Measurements from ENCODE around the gene GPAM. TPM values are rescaled to one million over a fixed set of nuclear protein-coding genes. Genes with fewer than 3 reads are reported as not detected.
A peak's percentile ranks its signal among the peaks of the same experiment; 100 is the strongest.

Gene GPAM
- polyA plus RNA-seq, 1 donor: 18.1 TPM

DNA sequence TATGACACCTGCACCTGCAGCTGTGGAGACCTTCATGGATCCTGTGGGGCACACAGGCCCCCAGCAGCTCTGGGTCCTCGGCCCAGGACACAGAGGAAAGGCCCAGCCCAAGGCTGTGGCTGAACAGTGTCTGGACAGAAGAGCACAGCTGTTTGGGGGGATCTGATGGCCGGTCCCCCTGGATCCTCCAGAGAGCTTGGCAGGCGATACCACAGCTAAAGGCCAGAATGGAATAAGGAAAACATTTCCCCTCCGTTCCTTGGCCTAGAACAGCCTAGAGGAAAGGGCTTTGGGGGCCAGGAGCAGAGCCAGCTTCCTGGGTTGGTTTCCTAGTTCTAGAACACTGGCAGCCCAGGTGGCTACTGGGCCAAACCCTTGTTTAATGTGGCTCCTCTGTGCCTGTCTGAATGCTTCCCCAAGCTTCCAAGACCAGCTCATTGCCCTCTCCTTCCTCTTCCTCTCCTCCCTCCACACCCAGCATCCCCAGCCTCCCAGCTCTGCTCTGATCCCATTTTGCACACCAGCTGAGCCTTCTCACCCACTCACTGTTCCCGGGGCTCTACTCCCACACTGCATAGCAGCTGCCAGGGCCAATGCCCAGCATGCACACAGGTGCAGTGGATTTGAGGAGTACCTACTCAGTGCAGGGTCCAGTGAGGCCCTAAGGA, 46.9 kb downstream of the GPAM start:
- no peaks in the 10 kb centered on the region for H3K9me3 ChIP-seq (ENCODE audit: control insufficient read depth, low read depth, low read length)
- no peak overlapping the region for H3K4me3 ChIP-seq (ENCODE audit: low read length)
- H3K27me3 ChIP-seq (ENCODE audit: control insufficient read depth, insufficient read depth, low read length): no peaks in the 10 kb centered on the region
- peaks cover 2% of the 10 kb centered on the region for H3K4me1 ChIP-seq (ENCODE audit: control insufficient read depth, insufficient read depth, low read length)
- whole genome bisulfite sequencing (ENCODE audit: insufficient coverage, low lambda C conversion rate): no CpG with 5 or more reads among the region's 5 CpGs
- H3K36me3 ChIP-seq (ENCODE audit: control insufficient read depth, insufficient read depth, low read length): no peaks in the 10 kb centered on the region
- no peak for DNase-seq
- no peak overlapping the region for H3K27ac ChIP-seq (ENCODE audit: low read length)

DNA sequence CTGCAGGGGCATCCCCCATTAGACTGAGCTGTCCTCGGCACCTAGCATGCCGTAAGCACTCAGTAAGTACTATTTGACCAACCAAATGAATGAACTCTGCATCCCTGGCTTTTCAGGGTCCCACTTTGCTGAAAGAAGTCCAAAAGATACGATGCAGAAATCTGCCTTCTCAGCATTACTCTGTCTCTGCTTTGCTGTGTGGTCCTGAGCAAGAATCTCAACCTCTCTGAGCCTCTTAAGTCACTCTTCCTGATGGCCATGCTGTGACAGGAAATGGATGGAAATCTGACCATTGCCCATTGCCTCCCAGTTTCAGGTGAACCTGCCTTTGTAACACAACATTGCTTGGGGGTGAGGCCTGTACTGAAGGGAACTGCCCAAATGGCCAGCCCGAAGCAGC, 48.0 kb downstream of the GPAM start:
- Histone ChIP-seq H3K27ac (ENCODE audit: low read length) (no peak overlapping the region), H3K4me1 (ENCODE audit: control insufficient read depth, insufficient read depth, low read length) (peaks cover 2% of the 10 kb centered on the region), H3K9me3 (ENCODE audit: control insufficient read depth, low read depth, low read length) (no peaks in the 10 kb centered on the region), H3K27me3 (ENCODE audit: control insufficient read depth, insufficient read depth, low read length) (no peaks in the 10 kb centered on the region), H3K36me3 (ENCODE audit: control insufficient read depth, insufficient read depth, low read length) (no peaks in the 10 kb centered on the region), H3K4me3 (ENCODE audit: low read length) (no peak overlapping the region)
- no peak for DNase-seq
- no CpG with 5 or more reads among the region's 4 CpGs for WGBS (ENCODE audit: insufficient coverage, low lambda C conversion rate)

- no CpG with 5 or more reads among the region's 4 CpGs for WGBS (ENCODE audit: insufficient coverage, low lambda C conversion rate)
- Histone ChIP-seq H3K27ac (ENCODE audit: low read length) (no peak overlapping the region), H3K4me3 (ENCODE audit: low read length) (no peak overlapping the region), H3K36me3 (ENCODE audit: control insufficient read depth, insufficient read depth, low read length) (no peaks in the 10 kb centered on the region), H3K27me3 (ENCODE audit: control insufficient read depth, insufficient read depth, low read length) (no peaks in the 10 kb centered on the region), H3K4me1 (ENCODE audit: control insufficient read depth, insufficient read depth, low read length) (peaks cover 2% of the 10 kb centered on the region), H3K9me3 (ENCODE audit: control insufficient read depth, low read depth, low read length) (no peaks in the 10 kb centered on the region)
- no peak for DNase-seq
These were observed 51.1 kb downstream of the GPAM start for GRCh38 chr10:112132435-112132834.

DNA sequence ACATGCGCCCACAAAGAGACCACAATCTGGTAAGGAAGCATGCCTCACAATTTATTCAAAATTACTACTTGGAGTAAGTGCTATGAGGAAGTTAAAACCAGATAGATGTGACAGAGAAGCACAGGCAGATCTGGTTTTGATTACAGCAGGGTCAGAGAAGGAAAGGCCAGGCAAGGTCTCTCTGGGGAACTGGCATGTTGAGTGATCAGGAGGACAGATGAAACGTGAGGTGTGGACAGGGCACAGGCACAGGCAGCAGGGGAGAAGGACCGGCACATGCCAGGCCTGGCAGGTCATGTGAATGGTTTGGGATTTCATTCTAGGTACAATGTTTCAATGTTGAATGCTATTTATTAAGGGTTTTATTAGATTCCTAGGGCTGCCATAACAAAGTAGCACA, 51.6 kb downstream of the GPAM start:
- WGBS (ENCODE audit: insufficient coverage, low lambda C conversion rate): 88% methylated on average over 1 of the region's 3 CpGs
- H3K9me3 ChIP-seq (ENCODE audit: control insufficient read depth, low read depth, low read length): no peaks in the 10 kb centered on the region
- no peak for DNase-seq

GRCh38 chr10:112131346-112131745, 52.2 kb downstream of the GPAM start:
- H3K4me1 ChIP-seq (ENCODE audit: control insufficient read depth, insufficient read depth, low read length): peaks cover 2% of the 10 kb centered on the region
- H3K36me3 ChIP-seq (ENCODE audit: control insufficient read depth, insufficient read depth, low read length): no peaks in the 10 kb centered on the region
- DNase-seq: no peak
- no peak overlapping the region for H3K4me3 ChIP-seq (ENCODE audit: low read length)
- H3K27ac ChIP-seq (ENCODE audit: low read length): no peak overlapping the region
- no CpG with 5 or more reads among the region's 11 CpGs for WGBS (ENCODE audit: insufficient coverage, low lambda C conversion rate)
- H3K9me3 ChIP-seq (ENCODE audit: control insufficient read depth, low read depth, low read length): no peaks in the 10 kb centered on the region
- H3K27me3 ChIP-seq (ENCODE audit: control insufficient read depth, insufficient read depth, low read length): no peaks in the 10 kb centered on the region

More for the DNA sequence above, 51.6 kb downstream of the GPAM start:
- Histone ChIP-seq H3K4me3 (ENCODE audit: low read length) (no peak overlapping the region), H3K27ac (ENCODE audit: low read length) (no peak overlapping the region), H3K36me3 (ENCODE audit: control insufficient read depth, insufficient read depth, low read length) (no peaks in the 10 kb centered on the region), H3K4me1 (ENCODE audit: control insufficient read depth, insufficient read depth, low read length) (peaks cover 2% of the 10 kb centered on the region), H3K27me3 (ENCODE audit: control insufficient read depth, insufficient read depth, low read length) (no peaks in the 10 kb centered on the region)

GRCh38 chr10:112126901-112127300, 56.7 kb downstream of the GPAM start:
- DNase-seq: no peak
- no CpG with 5 or more reads among the region's 5 CpGs for WGBS (ENCODE audit: insufficient coverage, low lambda C conversion rate)
- no peak overlapping the region for H3K27ac ChIP-seq (ENCODE audit: low read length)
- H3K4me3 ChIP-seq (ENCODE audit: low read length): no peak overlapping the region
- no peaks in the 10 kb centered on the region for H3K27me3 ChIP-seq (ENCODE audit: control insufficient read depth, insufficient read depth, low read length)
- H3K4me1 ChIP-seq (ENCODE audit: control insufficient read depth, insufficient read depth, low read length): peaks cover 8% of the 10 kb centered on the region
- H3K36me3 ChIP-seq (ENCODE audit: control insufficient read depth, insufficient read depth, low read length): no peaks in the 10 kb centered on the region
- no peaks in the 10 kb centered on the region for H3K9me3 ChIP-seq (ENCODE audit: control insufficient read depth, low read depth, low read length)

DNA sequence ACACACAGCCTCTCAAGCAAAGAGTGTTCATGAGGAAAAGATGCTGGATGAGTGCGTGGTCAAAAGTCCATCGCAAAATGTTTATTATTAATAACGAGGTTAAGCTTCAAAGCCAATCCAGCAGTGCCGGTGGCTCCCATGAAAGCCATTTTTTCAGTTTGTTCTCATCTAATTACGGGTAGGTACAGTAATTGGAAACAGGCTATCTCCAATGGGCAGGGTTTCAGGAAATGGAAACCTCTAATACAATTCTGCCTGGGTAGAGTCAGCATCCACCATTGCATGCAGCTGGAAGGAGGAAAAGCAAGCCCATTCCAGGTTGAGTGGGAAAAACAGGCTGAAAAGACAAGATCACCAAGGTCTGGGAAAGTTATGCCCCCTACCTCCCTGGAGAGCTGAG, 57.4 kb downstream of the GPAM start:
- no peak for DNase-seq
- no peaks in the 10 kb centered on the region for H3K36me3 ChIP-seq (ENCODE audit: control insufficient read depth, insufficient read depth, low read length)
- peaks cover 8% of the 10 kb centered on the region for H3K4me1 ChIP-seq (ENCODE audit: control insufficient read depth, insufficient read depth, low read length)
- H3K4me3 ChIP-seq (ENCODE audit: low read length): no peak overlapping the region
- H3K9me3 ChIP-seq (ENCODE audit: control insufficient read depth, low read depth, low read length): no peaks in the 10 kb centered on the region
- WGBS (ENCODE audit: insufficient coverage, low lambda C conversion rate): 80% methylated on average over 1 of the region's 5 CpGs
- H3K27me3 ChIP-seq (ENCODE audit: control insufficient read depth, insufficient read depth, low read length): no peaks in the 10 kb centered on the region
- no peak overlapping the region for H3K27ac ChIP-seq (ENCODE audit: low read length)

DNA sequence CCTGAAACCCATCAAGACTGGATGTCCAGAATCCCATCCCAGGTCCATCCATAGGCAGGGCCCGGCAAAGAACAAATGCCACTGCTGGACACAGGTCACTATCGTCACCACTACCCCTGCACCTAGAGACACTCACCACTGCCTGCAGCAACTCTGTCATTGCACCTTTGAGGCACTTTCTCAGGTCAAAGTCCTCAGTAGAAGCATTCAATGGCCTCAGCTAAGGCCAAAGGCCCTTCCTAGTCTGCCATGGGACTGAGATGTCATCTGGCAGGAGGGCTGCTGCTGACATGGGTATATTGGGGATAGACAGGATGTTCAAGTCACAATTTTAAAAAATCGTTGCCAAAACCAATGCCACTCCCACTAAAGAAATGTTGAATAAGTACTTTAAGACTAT, 58.7 kb downstream of the GPAM start:
- no peak overlapping the region for H3K4me3 ChIP-seq (ENCODE audit: low read length)
- no peaks in the 10 kb centered on the region for H3K27me3 ChIP-seq (ENCODE audit: control insufficient read depth, insufficient read depth, low read length)
- peaks cover 8% of the 10 kb centered on the region for H3K4me1 ChIP-seq (ENCODE audit: control insufficient read depth, insufficient read depth, low read length)
- no CpG with 5 or more reads among the region's 3 CpGs for WGBS (ENCODE audit: insufficient coverage, low lambda C conversion rate)
- no peaks in the 10 kb centered on the region for H3K36me3 ChIP-seq (ENCODE audit: control insufficient read depth, insufficient read depth, low read length)
- peak; percentile 73 to 86 for DNase-seq
- no peaks in the 10 kb centered on the region for H3K9me3 ChIP-seq (ENCODE audit: control insufficient read depth, low read depth, low read length)
- peak overlapping the region; percentile 58 for H3K27ac ChIP-seq (ENCODE audit: low read length)

GRCh38 chr10:112122827-112123226, 60.7 kb downstream of the GPAM start:
- Histone ChIP-seq H3K36me3 (ENCODE audit: control insufficient read depth, insufficient read depth, low read length) (no peaks in the 10 kb centered on the region), H3K9me3 (ENCODE audit: control insufficient read depth, low read depth, low read length) (no peaks in the 10 kb centered on the region), H3K4me1 (ENCODE audit: control insufficient read depth, insufficient read depth, low read length) (peaks cover 8% of the 10 kb centered on the region), H3K27me3 (ENCODE audit: control insufficient read depth, insufficient read depth, low read length) (no peaks in the 10 kb centered on the region), H3K27ac (ENCODE audit: low read length) (no peak overlapping the region), H3K4me3 (ENCODE audit: low read length) (no peak overlapping the region)
- WGBS (ENCODE audit: insufficient coverage, low lambda C conversion rate): no CpG with 5 or more reads among the region's 4 CpGs
- DNase-seq: no peak

GRCh38 chr10:112120491-112120890, 63.1 kb downstream of the GPAM start:
- H3K9me3 ChIP-seq (ENCODE audit: control insufficient read depth, low read depth, low read length): no peaks in the 10 kb centered on the region
- no peaks in the 10 kb centered on the region for H3K27me3 ChIP-seq (ENCODE audit: control insufficient read depth, insufficient read depth, low read length)
- WGBS (ENCODE audit: insufficient coverage, low lambda C conversion rate): 80% methylated on average over 1 of the region's 4 CpGs
- H3K4me1 ChIP-seq (ENCODE audit: control insufficient read depth, insufficient read depth, low read length): peaks cover 6% of the 10 kb centered on the region
- no peak overlapping the region for H3K27ac ChIP-seq (ENCODE audit: low read length)
- DNase-seq: no peak
- no peaks in the 10 kb centered on the region for H3K36me3 ChIP-seq (ENCODE audit: control insufficient read depth, insufficient read depth, low read length)
- H3K4me3 ChIP-seq (ENCODE audit: low read length): no peak overlapping the region

- Histone ChIP-seq H3K9me3 (ENCODE audit: control insufficient read depth, low read depth, low read length) (no peaks in the 10 kb centered on the region), H3K36me3 (ENCODE audit: control insufficient read depth, insufficient read depth, low read length) (no peaks in the 10 kb centered on the region), H3K27me3 (ENCODE audit: control insufficient read depth, insufficient read depth, low read length) (no peaks in the 10 kb centered on the region), H3K4me1 (ENCODE audit: control insufficient read depth, insufficient read depth, low read length) (no peaks in the 10 kb centered on the region), H3K4me3 (ENCODE audit: low read length) (no peak overlapping the region), H3K27ac (ENCODE audit: low read length) (no peak overlapping the region)
- DNase-seq: peak in 1 of 2 donors; percentile 28
- 88% methylated on average over 3 of the region's 12 CpGs for WGBS (ENCODE audit: insufficient coverage, low lambda C conversion rate)
These were observed 67.7 kb downstream of the GPAM start for GRCh38 chr10:112115781-112116385.
